ENCODE results near the gene IL4I1. TPM values are rescaled to one million over a fixed set of nuclear protein-coding genes. Genes with fewer than 3 reads are reported as not detected.

The IL4I1 gene
- total RNA-seq, 4 donors from 2014 or later = 0.15 to 1.1 TPM; not detected in 2

DNA sequence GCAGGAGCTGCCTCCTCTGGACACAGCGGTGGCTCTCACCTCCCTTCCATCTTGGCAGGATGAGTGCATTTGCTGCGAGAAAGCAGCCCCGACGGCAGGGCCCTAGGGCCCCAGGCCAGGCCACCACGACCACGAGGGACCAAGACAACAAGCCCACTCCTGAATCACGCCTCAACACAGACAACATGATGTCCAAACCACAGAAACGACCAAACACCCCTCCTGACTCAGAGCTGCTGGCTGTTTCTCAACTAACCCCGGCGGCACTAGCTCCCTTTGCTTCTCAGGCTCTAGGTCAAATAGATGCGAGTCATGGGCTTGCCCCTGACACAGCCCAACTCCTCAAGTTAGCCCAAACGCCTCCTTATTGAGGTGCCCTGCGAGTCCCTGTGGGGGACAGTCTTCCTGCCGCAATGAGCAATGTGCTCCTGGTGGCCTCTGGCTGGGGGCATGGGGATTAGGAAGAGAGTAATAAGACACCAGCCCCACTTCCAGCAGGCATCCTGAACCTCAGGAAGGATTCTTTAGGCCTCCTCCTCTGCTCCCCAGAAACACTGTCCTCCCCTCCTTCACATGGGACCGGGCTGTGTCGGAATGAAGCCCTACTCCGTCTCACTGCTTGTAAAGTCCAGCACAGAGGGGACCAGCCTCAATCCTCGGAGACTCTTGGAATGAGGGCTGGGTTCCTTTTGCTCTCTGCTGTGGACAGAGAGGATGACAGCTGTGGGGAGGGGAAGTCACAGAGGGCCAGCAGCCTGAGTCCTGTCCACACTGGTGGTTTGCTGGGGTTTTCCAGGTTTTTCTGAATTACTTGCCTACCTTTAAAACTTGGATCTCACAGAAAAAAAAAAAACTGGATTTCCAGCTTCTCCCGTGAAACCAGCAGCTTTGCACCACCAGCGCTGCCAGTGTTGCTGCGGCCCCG, 25.4 kb upstream of the IL4I1 start:
- TF ChIP-seq, protein P1, sequence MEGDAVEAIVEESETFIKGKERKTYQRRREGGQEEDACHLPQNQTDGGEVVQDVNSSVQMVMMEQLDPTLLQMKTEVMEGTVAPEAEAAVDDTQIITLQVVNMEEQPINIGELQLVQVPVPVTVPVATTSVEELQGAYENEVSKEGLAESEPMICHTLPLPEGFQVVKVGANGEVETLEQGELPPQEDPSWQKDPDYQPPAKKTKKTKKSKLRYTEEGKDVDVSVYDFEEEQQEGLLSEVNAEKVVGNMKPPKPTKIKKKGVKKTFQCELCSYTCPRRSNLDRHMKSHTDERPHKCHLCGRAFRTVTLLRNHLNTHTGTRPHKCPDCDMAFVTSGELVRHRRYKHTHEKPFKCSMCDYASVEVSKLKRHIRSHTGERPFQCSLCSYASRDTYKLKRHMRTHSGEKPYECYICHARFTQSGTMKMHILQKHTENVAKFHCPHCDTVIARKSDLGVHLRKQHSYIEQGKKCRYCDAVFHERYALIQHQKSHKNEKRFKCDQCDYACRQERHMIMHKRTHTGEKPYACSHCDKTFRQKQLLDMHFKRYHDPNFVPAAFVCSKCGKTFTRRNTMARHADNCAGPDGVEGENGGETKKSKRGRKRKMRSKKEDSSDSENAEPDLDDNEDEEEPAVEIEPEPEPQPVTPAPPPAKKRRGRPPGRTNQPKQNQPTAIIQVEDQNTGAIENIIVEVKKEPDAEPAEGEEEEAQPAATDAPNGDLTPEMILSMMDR (IDR thresholded peaks at IDR 0.05 in 4 of 5, conservative IDR thresholded peaks at IDR 0.05 in 1 of 5) = no peak
- TF ChIP-seq POLR2A (IDR thresholded peaks at IDR 0.05) = no peak
- intact Hi-C loops (cut with DNase I; ENCODE audit: low total_unique reads) = no loop called here
- in situ Hi-C loops (cut with MboI; ENCODE audit: low sequenced_read_pairs in 4 of 4) = no loop called here
- Histone ChIP-seq H3K9me3 (no peaks in the 10 kb centered on the region), H3K4me1 (peaks cover 9 to 13% of the 10 kb centered on the region in 2 donors), H3K36me3 (peaks cover 0 to 16% of the 10 kb centered on the region in 2 donors), H3K27ac (no peak overlapping the region), H3K27me3 (no peaks in the 10 kb centered on the region), H3K4me3 (no peak overlapping the region)
- DNase-seq (no peak), ATAC-seq (peak in 1 of 2 donors; percentile 8)

DNA sequence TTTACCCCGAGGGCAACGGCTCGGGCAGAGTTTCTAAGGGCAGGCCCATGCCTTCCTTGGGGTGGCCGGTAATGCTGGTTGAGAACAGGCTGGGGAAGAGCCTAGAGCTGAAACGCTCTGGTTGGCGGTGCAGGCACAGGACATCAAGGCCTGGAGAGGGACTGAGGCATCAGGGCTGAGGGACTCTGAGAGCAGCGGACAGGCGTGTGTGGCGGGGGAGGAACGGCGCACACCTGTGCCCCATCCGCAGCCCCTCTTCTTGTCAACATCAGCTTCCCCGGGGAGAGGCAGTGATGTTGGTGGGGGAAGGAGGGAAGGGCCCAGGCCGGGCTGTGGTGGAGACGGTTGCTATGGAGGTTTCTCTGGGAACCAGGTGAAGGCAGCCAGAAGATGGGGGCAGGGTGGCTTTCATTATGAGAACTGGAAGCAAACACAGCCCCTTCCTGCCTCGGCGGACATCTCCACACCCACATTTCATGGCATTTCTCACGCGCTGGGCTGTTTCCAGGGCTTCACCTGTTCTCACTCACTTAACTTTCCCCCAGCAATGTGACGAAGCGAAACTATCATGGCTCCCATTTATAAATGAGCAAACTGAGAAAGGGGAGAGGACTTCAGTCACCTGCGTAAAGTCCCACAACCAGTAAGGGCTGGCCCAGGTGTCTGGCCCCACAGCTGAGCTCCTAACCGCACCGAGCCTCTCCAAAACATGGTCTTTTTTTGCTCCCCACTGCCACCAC, 24.1 kb upstream of the IL4I1 start:
- TF ChIP-seq POLR2A (IDR thresholded peaks at IDR 0.05) = no peak
- DNase-seq (no peak), ATAC-seq (no peak)
- Histone ChIP-seq H3K36me3 (peaks cover 0 to 16% of the 10 kb centered on the region in 2 donors), H3K4me3 (no peak overlapping the region), H3K4me1 (peaks cover 9 to 10% of the 10 kb centered on the region in 2 donors), H3K9me3 (no peaks in the 10 kb centered on the region), H3K27ac (no peak overlapping the region), H3K27me3 (no peaks in the 10 kb centered on the region)
- intact Hi-C loops (cut with DNase I; ENCODE audit: low total_unique reads) (no loop called here), in situ Hi-C loops (cut with MboI; ENCODE audit: low sequenced_read_pairs in 4 of 4) (no loop called here)

DNA sequence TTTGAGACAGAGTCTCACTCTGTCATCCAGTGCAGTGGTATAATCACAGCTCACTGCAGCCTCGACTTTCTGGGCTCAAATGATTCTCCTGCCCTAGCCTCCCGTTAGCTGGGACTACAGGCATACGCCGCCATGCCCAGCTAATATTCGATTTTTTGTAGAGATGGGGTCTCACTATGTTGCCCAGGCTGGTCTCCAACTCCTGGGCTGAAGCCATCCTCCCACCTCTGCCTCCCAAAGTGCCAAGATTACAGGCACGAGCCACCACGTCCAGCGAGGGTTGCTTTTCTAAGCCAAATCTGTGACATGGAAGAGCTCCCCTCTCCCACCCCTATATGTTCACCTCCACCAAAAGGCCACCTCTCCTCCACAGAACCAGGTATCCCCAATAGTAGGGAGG, 21.4 kb upstream of the IL4I1 start:
- DNase-seq (no peak), ATAC-seq (no peak)
- Histone ChIP-seq H3K4me3 (no peak overlapping the region), H3K27ac (peak overlapping the region in 1 of 4 donors; percentile 18), H3K4me1 (no peaks in the 10 kb centered on the region), H3K36me3 (peaks cover 0 to 13% of the 10 kb centered on the region in 2 donors), H3K27me3 (no peaks in the 10 kb centered on the region), H3K9me3 (no peaks in the 10 kb centered on the region)
- TF ChIP-seq POLR2A (IDR thresholded peaks at IDR 0.05) = no peak
- TF ChIP-seq, protein P1 (IDR thresholded peaks at IDR 0.05 in 4 of 5, conservative IDR thresholded peaks at IDR 0.05 in 1 of 5) = no peak
- intact Hi-C loops (cut with DNase I; ENCODE audit: low total_unique reads) (no loop called here), in situ Hi-C loops (cut with MboI; ENCODE audit: low sequenced_read_pairs in 4 of 4) (no loop called here)

DNA sequence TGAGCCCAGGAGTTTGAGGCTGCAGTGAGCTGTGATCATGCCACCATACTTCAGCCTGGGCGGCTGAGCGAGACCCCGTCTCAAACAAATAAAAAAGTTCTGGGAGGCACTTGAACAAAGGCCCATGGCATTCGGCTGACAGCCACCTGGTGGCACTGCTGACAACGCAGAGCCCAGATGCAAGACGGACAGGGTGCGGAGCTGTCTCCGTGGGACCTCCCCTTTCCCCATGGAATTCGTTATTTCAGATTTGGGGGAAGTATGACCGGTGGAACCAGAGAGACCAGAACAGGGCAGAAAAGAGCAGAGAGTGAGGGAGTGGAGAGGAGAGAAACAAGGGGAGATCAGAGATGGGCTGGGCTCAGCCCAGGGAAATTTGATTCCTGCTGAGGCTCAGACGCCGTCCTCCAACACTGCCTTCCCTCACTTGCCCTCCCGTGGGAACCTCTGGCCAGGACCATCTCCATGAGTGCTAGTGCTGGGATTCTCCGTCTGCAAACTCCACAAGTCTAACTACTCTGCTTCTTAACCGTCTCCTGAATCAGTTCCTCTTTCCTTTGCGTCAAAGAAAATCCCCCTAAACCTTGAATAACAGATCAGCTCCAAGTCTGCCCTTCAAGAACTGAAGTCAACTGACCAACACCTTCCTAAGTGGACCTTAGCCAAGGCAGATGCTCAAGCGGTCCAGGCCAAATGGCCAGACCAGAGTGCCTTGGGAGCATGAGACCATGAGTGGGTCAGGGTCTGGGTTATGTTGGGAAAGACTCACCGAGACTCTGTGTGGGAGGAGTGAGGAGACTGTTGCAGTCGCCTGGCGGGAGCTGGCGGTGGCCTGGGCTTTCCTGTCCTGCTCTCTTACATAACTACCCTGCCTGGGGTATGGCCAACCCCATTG, 20.4 kb upstream of the IL4I1 start:
- Histone ChIP-seq H3K4me3 (no peak overlapping the region), H3K27ac (peak overlapping the region in 1 of 4 donors; percentile 18), H3K4me1 (no peaks in the 10 kb centered on the region), H3K9me3 (no peaks in the 10 kb centered on the region), H3K36me3 (peaks cover 0 to 20% of the 10 kb centered on the region in 2 donors), H3K27me3 (no peaks in the 10 kb centered on the region)
- ATAC-seq = peak in 1 of 2 donors; percentile 33
- intact Hi-C loops (cut with DNase I; ENCODE audit: low total_unique reads) (no loop called here), in situ Hi-C loops (cut with MboI; ENCODE audit: low sequenced_read_pairs in 4 of 4) (no loop called here)
- DNase-seq = peak in 1 of 2 donors; percentile 39
- TF ChIP-seq POLR2A (IDR thresholded peaks at IDR 0.05) = no peak
- TF ChIP-seq, protein P1 (IDR thresholded peaks at IDR 0.05 in 4 of 5, conservative IDR thresholded peaks at IDR 0.05 in 1 of 5) = no peak
